ENCODE results near the gene GOLIM4.
A peak's percentile ranks its signal among the peaks of the same experiment; 100 is the strongest.
"Not testable (repeated sequence)": the region's sequence is repeated elsewhere in the genome, so short reads cannot be mapped to it uniquely, and the experiment has no call there.

Gene GOLIM4

GRCh38 chr3:168077091-168077490, 18.6 kb downstream of the GOLIM4 start:
- no peak for DNase-seq (ENCODE audit: low read depth)

DNA sequence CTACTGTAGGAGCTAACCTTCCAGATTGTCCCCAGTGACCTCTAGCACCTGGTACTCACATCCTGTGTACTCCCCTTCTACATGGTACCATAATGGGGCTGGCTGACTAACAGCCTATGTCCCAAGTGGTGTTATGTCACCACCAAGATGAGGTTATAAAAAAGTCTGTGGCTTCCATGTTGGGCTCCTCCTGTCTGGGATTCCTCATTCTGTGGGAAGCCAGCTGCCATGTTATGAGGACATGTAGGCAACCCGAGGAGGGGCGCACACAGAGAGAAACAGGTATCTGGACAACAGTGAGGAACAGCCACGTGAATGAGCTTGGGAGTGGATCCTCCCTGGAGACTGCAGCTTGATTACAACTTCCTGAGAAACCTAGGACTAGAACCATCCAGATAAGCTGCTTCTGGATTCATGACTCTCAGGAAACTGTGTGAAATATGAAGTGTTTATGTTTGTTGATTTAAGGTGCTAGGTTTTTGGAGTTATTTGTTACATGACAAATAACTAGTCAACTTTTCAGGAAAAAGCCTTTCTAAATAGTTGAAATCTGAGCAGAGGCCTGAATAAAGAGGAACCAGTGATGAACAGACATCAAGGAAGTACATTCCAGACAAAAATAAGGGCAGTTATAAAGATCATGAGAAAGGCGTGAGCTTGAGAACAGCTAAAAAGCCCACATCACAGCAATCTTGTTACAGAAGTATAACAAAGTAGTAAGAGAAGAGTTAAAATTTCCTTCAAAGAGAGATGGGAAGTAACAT, 21.7 kb downstream of the GOLIM4 start:
- no peak for DNase-seq (ENCODE audit: low read depth)

DNA sequence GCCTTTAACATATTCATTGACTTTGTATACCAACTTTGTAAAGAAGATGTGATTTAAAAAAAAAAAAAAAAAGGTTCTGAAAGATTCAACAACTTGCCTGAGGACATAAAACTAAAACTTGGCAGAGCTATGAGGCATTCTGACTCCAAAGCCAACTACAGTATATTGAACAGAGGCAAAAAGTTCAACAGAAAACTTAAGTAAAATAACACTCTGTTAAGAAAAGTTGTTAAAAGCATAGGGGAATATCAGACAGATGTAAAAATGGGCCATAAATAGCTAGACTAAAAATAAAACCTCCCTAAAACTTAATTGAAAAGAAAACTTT, 23.4 kb downstream of the GOLIM4 start:
- no peak for DNase-seq (ENCODE audit: low read depth)

GRCh38 chr3:168071591-168072322, 24.0 kb downstream of the GOLIM4 start:
- DNase-seq (ENCODE audit: low read depth), result peak; percentile 79

- no peak for DNase-seq (ENCODE audit: low read depth)
Observed at GRCh38 chr3:168070919-168071318, 24.8 kb downstream of the GOLIM4 start.

DNA sequence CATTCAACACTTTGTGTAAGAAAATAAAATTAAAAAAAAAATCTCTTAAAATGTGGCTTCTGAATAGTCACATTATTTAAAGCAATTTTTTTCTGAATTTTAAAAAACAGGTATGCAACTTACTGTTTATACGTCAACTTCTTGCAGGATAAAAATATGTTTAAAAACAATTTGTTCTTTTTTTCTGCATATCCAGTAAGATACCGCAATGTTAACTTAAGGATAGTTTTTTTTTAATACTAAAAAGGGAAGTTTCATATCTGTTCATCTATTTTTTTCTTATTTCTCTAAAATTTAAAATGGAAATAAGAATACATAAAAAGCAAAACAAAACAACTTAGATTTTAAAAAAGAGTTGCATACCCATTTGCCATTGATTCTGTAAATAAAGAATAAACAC, 27.4 kb downstream of the GOLIM4 start:
- no peak for DNase-seq (ENCODE audit: low read depth)

DNA sequence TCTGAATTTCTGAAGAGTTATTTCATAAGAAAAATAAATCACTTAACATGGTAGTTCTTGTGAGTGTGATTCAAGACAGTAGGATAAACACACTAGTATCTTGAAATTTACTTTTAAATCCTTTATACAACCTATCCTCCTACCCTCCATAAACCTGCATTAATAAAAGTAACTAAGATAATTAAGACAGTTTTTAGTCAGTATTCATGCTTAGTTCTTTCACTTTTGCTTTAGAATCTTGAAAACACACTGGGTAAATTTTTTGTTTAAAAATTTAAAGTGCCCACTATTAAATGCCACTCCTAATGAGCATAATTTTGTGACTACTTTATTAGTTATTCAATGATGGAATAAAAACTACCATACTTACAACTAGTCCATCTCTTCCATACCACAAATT, 28.8 kb downstream of the GOLIM4 start:
- DNase-seq (ENCODE audit: low read depth), result no peak

DNA sequence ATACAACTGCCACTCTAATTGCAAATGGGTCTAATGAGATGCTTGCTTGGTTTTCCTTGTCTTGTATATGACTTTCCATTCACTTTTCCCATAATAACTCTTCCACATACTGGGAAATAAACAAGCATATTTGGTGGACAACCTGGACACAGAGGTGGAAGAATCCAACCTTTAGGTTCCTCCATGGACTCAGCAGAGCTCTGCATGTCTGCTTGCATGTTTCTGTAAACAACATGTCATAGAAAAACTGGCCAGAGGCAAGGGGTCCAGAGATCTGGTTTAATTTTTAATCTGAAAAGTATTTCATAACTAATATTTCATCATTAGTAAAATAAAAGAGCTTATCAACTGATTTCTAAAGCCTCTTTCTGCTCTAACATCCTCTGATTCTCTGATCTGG, 30.2 kb downstream of the GOLIM4 start:
- DNase-seq (ENCODE audit: low read depth), result no peak

DNA sequence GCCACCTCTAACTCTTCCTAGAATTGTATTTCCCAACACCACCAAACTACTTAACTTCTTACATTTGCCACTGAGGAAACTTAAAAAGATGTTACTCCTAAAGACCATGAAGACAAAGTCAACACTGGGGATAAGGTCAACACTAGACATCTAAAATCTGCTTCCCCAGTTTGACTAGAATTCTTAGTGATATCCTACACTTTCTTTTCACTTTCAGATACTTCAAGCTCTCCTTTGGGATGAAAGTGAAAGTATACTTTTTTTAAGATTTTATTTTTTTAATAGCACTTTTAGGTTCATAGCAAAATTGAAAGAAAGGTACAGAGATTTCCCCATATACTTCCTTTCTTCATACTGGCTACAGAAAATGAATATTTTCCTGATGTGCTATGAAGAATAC, 32.6 kb downstream of the GOLIM4 start:
- DNase-seq (ENCODE audit: low read depth), result no peak

GRCh38 chr3:168062679-168063078, 33.0 kb downstream of the GOLIM4 start:
- DNase-seq (ENCODE audit: low read depth), result no peak

GRCh38 chr3:168061332-168061996, 34.3 kb downstream of the GOLIM4 start:
- DNase-seq (ENCODE audit: low read depth), result no peak

DNA sequence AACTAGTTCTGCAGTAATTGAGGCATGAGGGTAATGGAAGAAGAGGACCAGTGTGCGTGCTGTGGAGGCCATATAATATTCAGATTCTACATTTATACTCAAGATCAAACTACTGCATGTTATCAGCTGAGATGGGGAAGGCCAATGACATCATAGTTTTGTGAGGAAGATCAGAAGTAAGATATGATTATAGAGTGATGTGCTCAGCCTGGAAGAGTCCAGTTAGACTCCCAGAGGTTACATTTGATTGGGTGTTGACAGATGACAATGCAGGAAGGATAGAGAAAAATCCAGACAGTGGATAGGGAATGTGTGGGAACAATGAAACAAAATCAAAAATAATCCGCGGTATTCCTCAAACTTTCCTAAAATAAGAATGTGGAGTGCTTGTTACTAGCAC, 35.4 kb downstream of the GOLIM4 start:
- DNase-seq (ENCODE audit: low read depth), result no peak

DNA sequence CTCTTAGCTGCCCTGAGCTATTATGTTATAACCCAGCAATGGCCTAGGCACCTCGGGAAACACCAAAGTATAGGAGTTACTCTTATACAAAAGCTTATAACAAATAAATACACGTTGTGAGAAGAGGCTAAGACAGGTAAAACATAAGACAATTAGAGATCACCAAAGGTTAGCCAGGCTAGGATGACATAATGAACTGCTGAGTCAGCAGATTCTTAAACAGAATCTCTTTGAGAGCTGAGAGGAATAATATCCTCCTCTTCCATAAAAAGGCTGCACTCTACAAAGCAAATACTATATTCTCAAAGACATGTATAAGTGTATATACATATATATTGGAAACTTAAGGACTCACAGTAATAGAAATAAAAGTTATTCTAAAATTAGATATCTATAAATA, 37.2 kb downstream of the GOLIM4 start:
- no peak for DNase-seq (ENCODE audit: low read depth)

- DNase-seq (ENCODE audit: low read depth), result not testable (repeated sequence)
Observed at GRCh38 chr3:168056398-168057230, 39.1 kb downstream of the GOLIM4 start.

GRCh38 chr3:168054447-168054846, 41.3 kb downstream of the GOLIM4 start:
- DNase-seq (ENCODE audit: low read depth), result no peak

- no peak for DNase-seq (ENCODE audit: low read depth)
Observed at GRCh38 chr3:168053115-168053514, 42.6 kb downstream of the GOLIM4 start.

DNA sequence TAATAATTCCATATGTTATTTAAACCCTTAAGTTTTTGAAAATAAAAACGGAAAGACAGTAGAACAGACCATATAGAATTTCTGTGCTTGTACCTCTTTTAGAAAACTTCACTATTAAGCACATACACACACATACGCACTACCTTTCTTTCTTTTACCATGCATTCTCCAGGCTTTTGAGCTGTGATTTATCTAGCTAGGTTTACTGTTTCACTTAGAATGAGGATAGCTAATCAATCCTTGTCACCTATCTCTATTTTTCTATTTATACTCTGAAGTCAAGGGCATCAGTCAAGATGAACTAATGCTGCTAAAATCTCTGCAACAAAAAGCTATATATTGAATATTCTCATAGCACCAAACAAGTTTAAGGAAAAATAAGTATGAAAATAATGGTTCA, 43.2 kb downstream of the GOLIM4 start:
- DNase-seq (ENCODE audit: low read depth), result no peak

DNA sequence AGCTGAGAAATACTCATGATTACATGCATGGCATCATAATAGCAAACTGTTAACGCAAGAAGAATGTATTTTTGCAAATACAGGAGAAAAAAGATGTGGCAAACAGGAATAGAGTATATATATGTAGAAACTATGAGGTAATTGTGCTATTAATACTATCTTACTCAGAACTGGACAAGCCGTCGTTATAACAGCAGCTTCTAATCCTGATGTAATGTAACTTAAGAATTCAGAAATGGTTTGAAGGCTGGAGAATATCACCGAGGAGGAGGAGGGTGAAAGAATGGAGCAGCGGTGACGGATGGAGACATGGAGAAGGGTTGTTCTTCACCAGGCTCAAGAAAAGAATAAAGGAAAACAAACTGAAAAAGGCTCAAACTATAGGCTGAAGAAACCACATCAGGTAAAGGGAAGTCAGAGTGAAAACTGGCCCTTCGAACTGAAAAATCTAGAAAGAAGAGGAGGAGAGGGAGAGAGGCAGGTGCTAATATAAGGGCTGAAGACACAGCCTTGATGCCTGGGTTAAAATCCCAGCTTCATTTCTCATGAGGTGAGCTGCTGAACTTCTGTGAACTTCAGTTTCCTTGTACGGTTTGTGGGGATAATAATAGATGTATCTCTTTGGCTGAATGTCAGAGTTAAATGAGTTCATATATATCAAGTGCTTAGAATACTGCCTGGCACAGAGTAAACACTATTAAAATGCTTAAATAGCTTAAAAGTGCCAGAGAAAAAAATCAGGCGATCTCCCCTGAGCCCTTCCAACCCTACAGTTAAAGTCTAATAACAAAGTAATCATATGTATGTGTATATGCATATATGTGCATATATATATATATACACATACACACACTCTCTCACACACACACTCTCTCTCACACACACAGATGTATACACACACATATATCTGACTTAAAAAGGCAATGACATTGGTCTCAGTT, 43.9 kb downstream of the GOLIM4 start:
- no peak for DNase-seq (ENCODE audit: low read depth)

- DNase-seq (ENCODE audit: low read depth), result no peak
Observed at GRCh38 chr3:168051070-168051469, 44.7 kb downstream of the GOLIM4 start.

DNA sequence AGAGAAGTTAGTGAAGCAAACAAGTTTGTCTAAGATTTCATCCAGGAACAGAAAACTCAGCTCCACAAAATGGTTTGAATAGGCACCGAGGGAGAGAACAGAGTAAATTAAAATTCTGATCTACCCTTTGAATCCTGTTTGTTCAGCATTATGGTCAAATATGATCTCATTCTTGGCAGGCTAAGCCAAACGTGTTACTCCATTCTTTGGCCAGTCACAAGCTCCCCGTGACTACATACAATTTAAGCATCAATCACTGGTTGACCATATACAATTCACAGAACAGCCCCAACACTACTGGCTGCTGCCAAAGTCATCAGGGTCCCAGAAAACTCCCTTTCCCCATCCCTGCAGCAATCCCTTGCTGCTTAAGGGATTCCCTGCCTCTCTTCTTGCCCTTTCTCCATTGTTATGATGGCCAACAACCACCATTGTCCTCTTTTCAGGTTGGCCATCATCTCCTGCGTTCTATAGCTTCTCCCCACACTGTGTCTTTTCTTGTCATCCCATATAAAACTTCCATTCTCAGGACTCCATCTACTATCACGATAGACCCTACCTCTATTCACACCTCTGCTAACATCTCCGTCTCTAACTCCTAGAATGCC, 46.3 kb downstream of the GOLIM4 start:
- DNase-seq (ENCODE audit: low read depth), result no peak

Data from non-pigmented ciliary epithelial cell (primary cell).